HPDE6-E6E7 (cell line): Measurements from ENCODE around the gene TTYH3.

Experiments
- DNase-seq: peaks from one replicate; pipeline ENCODE4 v3.0.0; 2011; ENCODE audit warnings: missing footprints; ENCODE audit errors: extremely low spot score

Gene TTYH3

DNA sequence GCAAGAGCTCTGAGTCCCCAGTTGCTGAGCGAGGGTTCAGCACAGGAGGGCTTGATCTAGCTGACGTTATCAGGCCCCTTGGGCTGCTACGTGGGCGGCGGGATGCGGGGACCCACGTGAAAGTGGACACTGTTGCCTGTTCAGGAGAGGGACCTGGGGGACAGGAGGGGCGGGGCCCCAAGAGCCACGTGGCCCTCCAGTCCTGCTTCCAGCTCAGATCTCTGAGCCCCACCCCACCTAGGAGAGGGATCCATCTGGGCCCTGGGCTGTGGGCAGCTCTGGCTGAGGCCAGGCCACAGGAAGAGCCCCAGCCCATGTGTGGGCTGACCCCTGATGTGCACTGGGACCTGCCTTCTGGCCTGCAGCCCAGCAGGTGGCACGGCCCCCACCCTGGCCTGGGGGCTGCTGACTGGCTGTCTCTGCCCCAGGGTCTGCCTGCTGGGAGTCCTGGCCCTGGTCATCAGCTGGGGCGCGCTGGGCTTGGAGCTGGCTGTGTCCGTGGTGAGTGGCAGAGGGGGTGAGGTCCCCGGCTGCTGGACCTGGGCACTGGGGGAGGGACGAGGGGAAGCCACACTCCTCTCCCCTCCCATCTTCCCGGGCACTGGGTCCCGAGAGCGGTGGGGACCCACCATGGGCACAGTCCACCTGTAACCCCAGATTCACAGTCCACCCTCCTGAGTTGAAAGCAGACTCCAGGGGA lies 17.5 kb downstream of the TTYH3 start:
- DNase-seq, result no peak

DNA sequence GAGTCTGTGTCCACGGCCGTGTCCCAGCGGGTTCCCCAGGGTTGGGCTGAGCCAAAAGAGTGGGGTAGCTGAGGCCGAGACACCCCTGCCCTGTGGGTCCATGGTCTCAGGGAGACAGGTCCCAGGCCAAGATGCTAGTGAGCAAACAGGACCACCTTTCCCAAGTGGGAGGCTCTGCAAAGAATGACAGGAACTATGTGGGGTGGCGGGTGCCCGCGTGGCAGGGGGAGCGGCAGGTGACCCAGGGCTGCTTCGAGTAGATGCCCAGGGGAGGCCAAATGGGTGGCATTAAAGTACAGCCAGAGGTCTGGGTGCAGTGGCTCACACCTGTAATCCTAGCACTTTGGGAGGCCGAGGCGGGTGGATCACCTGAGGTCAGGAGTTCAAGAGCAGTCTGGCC lies 18.2 kb downstream of the TTYH3 start:
- DNase-seq, result no peak

GRCh38 chr7:2650451-2650850 lies 18.7 kb downstream of the TTYH3 start:
- no peak for DNase-seq

DNA sequence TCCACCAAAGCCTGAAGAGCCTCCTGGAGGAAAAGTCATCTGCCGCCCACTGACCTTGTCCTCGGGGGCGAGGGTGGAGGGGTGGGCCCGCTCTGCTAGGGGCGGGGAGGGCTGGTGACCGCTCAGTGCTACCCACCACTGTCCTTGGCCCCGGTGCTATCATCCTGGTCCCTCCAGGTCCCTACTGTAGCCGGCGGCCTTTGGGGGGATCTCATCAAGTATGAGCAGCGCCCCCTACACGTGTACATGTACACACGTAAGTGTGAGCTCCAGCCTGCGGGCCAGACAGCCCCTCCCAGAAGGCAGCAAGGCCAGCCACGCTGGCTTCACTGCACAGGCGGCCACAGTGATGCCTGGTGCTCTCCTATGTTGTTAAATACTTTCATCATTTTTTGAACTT lies 19.6 kb downstream of the TTYH3 start:
- DNase-seq, result no peak

DNA sequence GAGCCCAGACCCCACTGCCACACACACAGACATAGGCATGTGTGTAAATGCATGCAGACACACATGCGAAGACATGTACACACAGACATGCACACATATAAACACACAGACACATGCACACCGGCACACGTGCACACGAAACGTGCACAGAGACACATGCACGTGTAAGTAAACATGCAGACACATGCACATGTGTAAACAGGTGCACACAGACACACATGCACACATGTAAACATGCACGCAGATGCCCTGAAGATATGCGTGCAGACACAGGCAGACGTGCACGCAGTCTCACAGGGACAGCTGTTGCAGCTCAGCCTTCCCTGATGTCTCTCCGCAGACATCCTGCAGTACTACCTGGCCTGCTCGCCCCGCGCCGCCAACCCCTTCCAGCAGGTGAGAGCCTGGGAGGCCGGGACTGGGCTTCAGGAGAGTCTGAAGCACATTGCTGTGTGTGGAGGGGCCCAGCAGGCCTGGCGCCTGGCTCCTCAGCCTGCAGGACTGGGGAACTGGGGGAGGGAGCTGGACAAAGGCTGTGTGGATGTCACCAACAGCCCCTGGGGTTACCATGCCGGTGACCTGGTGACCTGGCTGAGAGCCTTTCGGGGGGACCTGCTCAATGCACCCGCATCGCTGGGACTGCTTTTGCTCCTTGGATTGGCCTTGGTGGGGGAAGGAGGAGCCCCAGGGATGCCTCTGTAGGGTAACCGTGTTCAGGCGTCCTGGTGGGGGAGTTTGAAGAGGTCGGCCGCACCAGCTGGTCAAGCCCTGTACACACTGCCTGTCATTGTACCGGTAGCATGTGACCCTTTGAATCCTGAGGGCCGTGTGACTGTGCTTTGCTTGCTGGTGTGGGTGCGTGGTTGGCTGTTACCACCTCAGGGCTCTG lies 20.3 kb downstream of the TTYH3 start:
- no peak for DNase-seq

DNA sequence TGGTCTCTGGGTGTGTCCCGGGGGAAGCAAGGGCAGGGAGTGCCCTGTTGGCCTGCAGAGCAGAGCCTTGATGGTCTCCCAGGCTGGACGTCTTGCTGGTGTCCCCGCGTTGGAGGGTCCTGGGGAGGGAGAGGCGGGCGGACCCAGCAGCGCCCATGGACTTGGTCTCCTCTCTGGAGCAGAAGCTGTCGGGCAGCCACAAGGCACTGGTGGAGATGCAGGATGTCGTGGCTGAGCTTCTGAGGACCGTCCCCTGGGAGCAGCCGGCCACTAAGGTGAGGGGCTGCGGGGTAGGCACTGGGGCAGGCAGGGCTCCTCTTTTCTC lies 20.9 kb downstream of the TTYH3 start:
- no peak for DNase-seq

DNA sequence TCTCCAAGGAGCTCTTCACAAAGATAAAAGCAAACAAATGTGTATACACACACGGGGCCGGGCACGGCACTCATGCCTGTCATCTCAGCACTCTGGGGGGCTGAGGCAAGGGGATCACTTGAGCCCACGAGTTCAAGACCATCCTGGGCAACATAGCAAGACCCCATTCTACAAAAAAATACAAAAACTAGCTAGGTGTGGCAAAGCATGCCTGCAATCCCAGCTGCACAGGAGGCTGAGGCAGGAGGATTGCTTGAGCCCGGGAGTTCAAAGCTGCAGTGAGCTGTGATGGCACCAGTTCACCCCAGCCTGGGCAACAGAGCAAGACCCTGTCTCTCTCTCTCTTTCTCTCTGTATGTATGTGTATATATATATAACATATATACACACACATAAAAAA lies 22.3 kb downstream of the TTYH3 start:
- DNase-seq, result no peak

DNA sequence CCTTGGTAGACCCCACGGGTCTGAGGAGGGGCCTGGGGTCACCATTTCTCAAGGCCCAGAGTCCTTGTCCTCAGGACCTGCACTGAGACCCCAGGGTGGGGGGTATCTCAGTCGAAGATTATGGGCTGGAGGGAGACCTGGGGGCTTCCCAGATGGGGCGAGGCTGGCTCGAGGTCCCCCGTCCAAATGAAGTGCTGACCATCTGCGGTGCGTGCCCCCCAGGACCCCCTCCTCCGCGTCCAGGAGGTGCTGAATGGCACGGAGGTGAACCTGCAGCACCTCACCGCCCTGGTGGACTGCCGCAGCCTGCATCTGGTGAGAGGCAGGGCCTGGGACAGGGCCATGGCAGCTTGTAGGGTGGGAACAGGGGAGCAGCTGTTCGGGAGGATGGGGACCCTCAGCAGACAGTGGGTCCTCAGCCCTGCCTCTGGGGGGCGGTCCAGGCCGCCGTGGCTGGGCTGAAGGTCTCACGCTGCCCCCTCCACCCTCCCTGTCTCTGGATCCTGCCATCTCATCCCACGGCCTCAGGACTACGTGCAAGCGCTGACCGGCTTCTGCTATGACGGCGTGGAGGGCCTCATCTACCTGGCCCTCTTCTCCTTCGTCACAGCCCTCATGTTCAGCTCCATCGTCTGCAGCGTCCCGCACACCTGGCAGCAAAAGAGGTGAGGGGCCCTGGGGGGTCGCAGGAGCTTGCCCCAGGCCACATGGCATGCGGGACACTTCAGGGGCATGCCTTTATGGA lies 24.3 kb downstream of the TTYH3 start:
- no peak for DNase-seq

GRCh38 chr7:2657208-2657607 lies 25.4 kb downstream of the TTYH3 start:
- no peak for DNase-seq

DNA sequence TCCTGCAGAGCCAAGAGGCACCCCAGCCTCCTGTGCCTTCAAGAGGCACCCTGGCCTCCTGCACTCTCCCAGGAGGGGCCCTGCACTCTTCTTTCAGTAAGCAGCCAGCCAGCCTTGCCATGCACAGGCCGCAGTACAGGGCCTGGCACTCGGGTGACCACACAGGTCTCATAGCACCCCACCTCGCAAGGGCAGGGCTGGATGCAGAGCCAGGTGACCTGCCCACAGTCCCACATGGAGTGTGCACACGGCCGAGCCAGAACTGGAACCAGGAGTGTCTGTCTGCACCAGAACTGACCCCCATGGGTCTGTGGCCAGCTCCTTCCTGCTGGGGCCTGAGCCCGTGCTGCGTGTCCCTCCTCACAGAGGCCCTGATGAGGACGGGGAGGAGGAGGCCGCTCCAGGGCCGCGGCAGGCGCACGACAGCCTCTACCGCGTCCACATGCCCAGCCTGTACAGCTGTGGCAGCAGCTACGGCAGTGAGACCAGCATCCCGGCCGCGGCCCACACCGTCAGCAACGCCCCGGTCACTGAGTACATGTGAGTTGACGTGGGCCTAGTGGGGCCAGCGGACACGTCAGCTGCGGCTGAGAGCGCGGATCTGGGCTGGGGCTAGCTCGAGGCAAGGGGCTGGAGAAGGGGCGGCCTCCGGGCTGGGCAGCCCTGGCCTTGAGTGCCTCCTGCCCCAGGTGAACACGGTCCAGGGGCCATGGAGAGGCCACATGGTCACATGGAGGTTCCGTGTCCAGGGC lies 26.3 kb downstream of the TTYH3 start:
- no peak for DNase-seq

DNA sequence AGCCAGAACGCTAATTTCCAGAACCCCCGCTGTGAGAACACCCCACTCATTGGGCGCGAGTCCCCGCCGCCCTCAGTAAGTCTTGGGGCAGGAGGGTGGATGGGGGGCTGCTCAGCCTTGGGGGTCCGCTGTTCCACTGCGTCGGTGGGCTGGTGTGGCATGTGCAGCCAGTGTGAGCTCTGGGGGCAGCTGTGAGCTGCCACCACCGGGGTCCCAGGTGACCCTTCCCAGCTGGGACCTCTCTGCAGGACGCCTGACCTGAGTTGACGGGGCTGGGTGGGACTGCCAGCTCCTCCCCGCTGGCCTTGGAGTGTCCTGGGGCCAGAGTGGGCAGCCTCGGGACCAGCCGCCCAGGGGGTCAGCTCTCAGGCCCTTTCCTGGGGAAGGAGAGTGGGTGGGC lies 27.2 kb downstream of the TTYH3 start:
- no peak for DNase-seq

DNA sequence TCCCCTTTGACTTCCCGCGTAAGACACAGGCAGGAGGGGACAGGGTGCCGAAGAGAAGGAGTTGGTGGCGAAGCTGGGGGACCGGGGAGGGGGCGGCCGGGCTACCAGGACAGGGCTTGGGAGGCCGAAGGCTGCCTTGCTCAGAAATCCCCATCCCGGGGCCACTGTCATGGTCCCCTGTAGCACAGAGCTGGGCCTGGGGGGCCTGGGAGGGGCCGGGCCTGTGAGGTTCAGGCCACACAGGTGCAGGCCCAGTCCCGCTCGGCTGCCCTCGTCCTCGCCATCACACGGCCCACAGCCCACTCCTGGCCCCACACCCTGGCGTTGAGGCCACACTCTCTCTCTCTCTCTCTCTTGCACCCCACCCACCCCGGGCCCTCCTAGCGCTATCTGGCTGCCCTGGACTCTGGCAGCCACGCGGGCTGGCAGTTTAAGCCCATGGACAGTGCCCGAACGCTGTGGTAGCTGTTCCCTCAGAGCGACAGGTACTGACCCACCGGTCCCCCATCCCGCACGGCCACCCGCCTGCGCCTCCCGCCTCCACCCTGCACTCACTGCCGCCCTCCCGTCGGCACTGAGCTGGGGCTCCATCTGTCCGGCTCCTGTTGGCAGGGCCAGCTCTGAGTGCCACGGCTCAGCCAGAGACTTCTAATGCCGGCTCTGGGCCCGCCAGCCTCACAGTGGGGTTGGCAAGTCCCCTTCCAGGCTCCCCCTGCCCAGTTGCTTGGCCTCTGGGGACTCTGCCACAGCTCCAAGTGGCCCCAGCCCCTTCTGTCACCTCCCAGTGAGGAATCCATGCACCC lies 28.0 kb downstream of the TTYH3 start:
- DNase-seq, result no peak

DNA sequence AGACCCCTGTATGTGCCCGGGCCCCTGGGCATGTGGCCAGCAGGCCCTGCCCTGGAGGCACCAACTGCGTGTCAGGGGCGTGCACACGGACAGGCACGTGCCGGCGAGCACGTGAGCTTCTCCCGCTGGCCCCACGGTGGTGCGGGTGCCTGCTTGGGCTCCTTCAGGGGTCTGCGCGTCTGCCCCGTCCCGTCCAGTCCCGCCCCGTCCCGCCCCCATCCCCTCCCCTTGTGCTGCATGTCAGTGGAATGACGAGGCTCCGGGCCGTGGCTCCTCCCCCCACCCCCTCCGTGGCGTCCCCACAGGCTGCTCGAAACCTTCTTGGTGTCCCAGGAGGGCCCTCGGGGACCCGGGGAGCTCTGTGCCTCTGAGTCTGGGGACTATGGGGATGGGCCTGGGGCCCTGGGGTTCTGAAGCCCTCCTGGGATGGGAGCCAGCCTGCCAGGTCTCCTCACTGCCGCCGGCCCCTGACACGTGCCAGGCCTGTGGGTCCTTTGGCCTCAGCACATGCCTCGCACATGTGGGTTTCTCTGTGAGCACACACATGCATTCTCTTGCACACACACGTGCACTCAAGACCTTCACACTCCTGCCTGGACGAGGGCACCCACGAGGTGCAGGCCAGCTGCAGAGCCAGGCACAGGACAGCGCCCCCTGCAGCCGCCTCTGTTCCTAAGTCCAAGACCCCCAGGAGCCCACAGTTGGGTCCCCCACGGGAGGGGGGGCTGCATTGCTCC lies 28.7 kb downstream of the TTYH3 start:
- no peak for DNase-seq

DNA sequence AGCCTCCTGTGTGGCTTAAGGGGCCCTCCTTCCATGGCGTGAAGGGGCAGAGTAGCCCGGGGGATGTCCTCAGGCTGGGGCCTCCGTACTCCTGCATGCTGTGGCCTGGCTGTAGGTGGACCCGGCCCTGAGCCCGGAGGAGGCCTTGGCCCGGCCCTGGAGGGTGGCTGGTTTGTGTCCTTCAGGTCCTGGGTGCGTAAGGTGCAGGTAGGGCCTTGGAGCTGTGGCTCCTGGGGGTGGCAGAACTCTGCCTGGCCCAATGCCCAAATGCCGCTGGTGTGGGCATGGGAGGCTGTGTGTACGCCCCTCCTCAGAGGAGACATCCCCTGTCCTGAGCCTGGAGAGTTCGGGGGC lies 29.3 kb downstream of the TTYH3 start:
- DNase-seq, result no peak

- no peak for DNase-seq
These were observed 30.0 kb downstream of the TTYH3 start for GRCh38 chr7:2661602-2662272.

- no peak for DNase-seq
These were observed 30.7 kb downstream of the TTYH3 start for GRCh38 chr7:2662273-2663120.

- no peak for DNase-seq
These were observed 31.5 kb downstream of the TTYH3 start for GRCh38 chr7:2663121-2663886.

- no peak for DNase-seq
These were observed 32.2 kb downstream of the TTYH3 start for GRCh38 chr7:2663960-2664359.
